ENCODE measurements around the gene ECE1.

GRCh38 chr1:21251773-21252471, 38.3 kb downstream of the ECE1 start:
- TF ChIP-seq NR3C1 (CRISPR knock-in tag; IDR thresholded peaks at IDR 0.05) = no peak
- TF ChIP-seq EZH2 (conservative IDR thresholded peaks at IDR 0.05; ENCODE audit: low read depth, low read length) = no peak
- no peak for TF ChIP-seq POLR2A (IDR thresholded peaks at IDR 0.05; ENCODE audit: insufficient read depth in 1 of 2, low read depth in 2 of 2, low read length in 2 of 2)
- TF ChIP-seq POLR2AphosphoS2 (IDR thresholded peaks at IDR 0.05; ENCODE audit: low read depth, low read length) = no peak
- TF ChIP-seq POLR2AphosphoS5 (IDR thresholded peaks at IDR 0.05; ENCODE audit: low read depth, low read length) = no peak
- TF ChIP-seq KAT2B (IDR thresholded peaks at IDR 0.05; ENCODE audit: borderline replicate concordance, low read depth, low read length) = no peak
- TF ChIP-seq KDM6A (CRISPR knock-in tag; IDR thresholded peaks at IDR 0.05; ENCODE audit: low read depth) = peak; percentile 83
- TF ChIP-seq CTCF (CRISPR knock-in tag; IDR thresholded peaks at IDR 0.05) = 0 out of 2 replicates have a peak, but pooled peaks have one; percentile 7
- no peak for TF ChIP-seq ATF2 (CRISPR knock-in tag; IDR thresholded peaks at IDR 0.05)
- TF ChIP-seq KMT2B (CRISPR knock-in tag; IDR thresholded peaks at IDR 0.05) = 0 out of 2 replicates have a peak, but pooled peaks have one; percentile 25

All from HepG2 (cell line).